Prostate gland (tissue), 2 donors: ENCODE measurements around the gene ABLIM3. TPM values are rescaled to one million over a fixed set of nuclear protein-coding genes. Genes with fewer than 3 reads are reported as not detected.

Source experiments
- DNase-seq: peaks from one replicate; pipeline ENCODE4 v3.0.0-alpha.2; 2019; ENCODE audit warnings: low spot score
- H3K27ac ChIP-seq, 2 donors: fragments of 200-600 bp; sonication (generic); 2 replicates each; pipeline ENCODE4 v1.5.1; 2017 to 2019
- H3K27me3 ChIP-seq: fragments of 200-600 bp; sonication (generic); replicated peaks from 2 replicates; pipeline ENCODE4 v1.5.1; 2019; ENCODE audit not compliant: insufficient read depth
- H3K36me3 ChIP-seq, 2 donors: fragments of 200-600 bp; sonication (generic); 1 replicate in 1 of 2; 2 replicates in 1 of 2; pipeline versions ENCODE4 v1.5.1 to v1.8.1; 2017 to 2019
- H3K4me1 ChIP-seq: fragments of 200-600 bp; sonication (generic); replicated peaks from 2 replicates; pipeline ENCODE4 v1.5.1; 2019
- H3K4me3 ChIP-seq, 2 donors: fragments of 200-600 bp; sonication (generic); 2 replicates each; pipeline ENCODE4 v1.5.1; 2017 to 2019
- H3K9me3 ChIP-seq: fragments of 200-600 bp; sonication (generic); 2 replicates; pipeline ENCODE4 v1.5.1; 2017
- CTCF ChIP-seq, 4 experiments: fragments of 200-600 bp in 2 of 4; fragments of 450-650 bp in 2 of 4; sonication (generic) in 2 of 4; IDR thresholded peaks; 1 replicate in 3 of 4; 2 replicates in 1 of 4; pipeline ENCODE4 v1.5.1; 2016 to 2019; ENCODE audit warnings: antibody characterized with exemption in 4 of 4, mild to moderate bottlenecking in 2 of 4, moderate library complexity in 2 of 4
- POLR2A ChIP-seq: fragments of 450-650 bp; IDR thresholded peaks from one replicate; pipeline ENCODE4 v1.6.1; 2016; ENCODE audit warnings: antibody characterized with exemption, mild to moderate bottlenecking
- POLR2AphosphoS5 ChIP-seq: sonication (generic); formaldehyde crosslinking; IDR thresholded peaks from one replicate; pipeline ENCODE4 v1.6.1; 2017; ENCODE audit warnings: antibody characterized with exemption
- WGBS: methylation state at CpG from one replicate; pipeline ENCODE4 v1.1.5; 2018; 5-methylcytosine and 5-hydroxymethylcytosine counted together
- intact Hi-C: fragments of 100-400 bp; cut with DNase I; formaldehyde crosslinking; loops from one replicate; pipeline ENCODE4 v1.14.2; 2022
- total RNA-seq, 2 donors: library from RNA; depleted of rRNA; stranded (reverse); fragments of >200 nt; gene quantifications; one replicate each; pipeline ENCODE4 v1.1.0, GENCODE V29; 2016

Gene ABLIM3
- total RNA-seq, 2 donors from 2014 or later, result 9.0 to 11.7 TPM

GRCh38 chr5:149273950-149274349 is 132.7 kb downstream of the ABLIM3 start:
- no peaks in the 10 kb centered on the region for H3K27me3 ChIP-seq
- H3K4me3 ChIP-seq, result no peak overlapping the region
- H3K4me1 ChIP-seq, result no peaks in the 10 kb centered on the region
- intact Hi-C loops, result no loop called here
- no peak overlapping the region for H3K27ac ChIP-seq
- TF ChIP-seq POLR2A (no peak), CTCF (IDR thresholded peaks at IDR 0.05) (no peak), POLR2AphosphoS5 (no peak)
- H3K9me3 ChIP-seq, result no peaks in the 10 kb centered on the region
- no peak for DNase-seq
- H3K36me3 ChIP-seq, result no peaks in the 10 kb centered on the region
- WGBS, result 55% methylated on average over 3 of the region's 3 CpGs

GRCh38 chr5:149274939-149275338 is 133.6 kb downstream of the ABLIM3 start:
- 87% methylated on average over 1 of the region's 1 CpG for WGBS
- no peaks in the 10 kb centered on the region for H3K4me1 ChIP-seq
- intact Hi-C loops, result no loop called here

GRCh38 chr5:149277801-149278200 is 136.5 kb downstream of the ABLIM3 start:
- Histone ChIP-seq H3K4me1 (no peaks in the 10 kb centered on the region), H3K36me3 (no peaks in the 10 kb centered on the region), H3K9me3 (no peaks in the 10 kb centered on the region), H3K4me3 (no peak overlapping the region), H3K27ac (peak overlapping the region; percentile 22 to 38), H3K27me3 (no peaks in the 10 kb centered on the region)
- 26% methylated on average over 4 of the region's 4 CpGs for WGBS
- no peak for DNase-seq
- intact Hi-C loops, result no loop called here
- TF ChIP-seq POLR2AphosphoS5, result peak; percentile 36
- TF ChIP-seq POLR2A, result no peak

More at GRCh38 chr5:149274939-149275338, 133.6 kb downstream of the ABLIM3 start:
- DNase-seq, result no peak
- TF ChIP-seq POLR2AphosphoS5 (no peak), CTCF (IDR thresholded peaks at IDR 0.05) (no peak), POLR2A (no peak)
- no peaks in the 10 kb centered on the region for H3K36me3 ChIP-seq
- no peaks in the 10 kb centered on the region for H3K27me3 ChIP-seq
- H3K27ac ChIP-seq, result no peak overlapping the region
- H3K9me3 ChIP-seq, result no peaks in the 10 kb centered on the region
- H3K4me3 ChIP-seq, result no peak overlapping the region

GRCh38 chr5:149278451-149279210 is 137.3 kb downstream of the ABLIM3 start:
- WGBS, result 93% methylated on average over 5 of the region's 5 CpGs
- Histone ChIP-seq H3K36me3 (no peaks in the 10 kb centered on the region), H3K27me3 (no peaks in the 10 kb centered on the region), H3K4me3 (no peak overlapping the region), H3K27ac (peak overlapping the region; percentile 22 to 38), H3K4me1 (no peaks in the 10 kb centered on the region), H3K9me3 (no peaks in the 10 kb centered on the region)
- TF ChIP-seq POLR2A (no peak), CTCF (IDR thresholded peaks at IDR 0.05) (no peak), POLR2AphosphoS5 (no peak)
- DNase-seq, result no peak
- intact Hi-C loops, result no loop called here

- H3K4me1 ChIP-seq, result no peaks in the 10 kb centered on the region
- DNase-seq, result no peak
- no peak overlapping the region for H3K4me3 ChIP-seq
- no peak overlapping the region for H3K27ac ChIP-seq
- no peaks in the 10 kb centered on the region for H3K9me3 ChIP-seq
- 88% methylated on average over 1 of the region's 1 CpG for WGBS
- no peak for TF ChIP-seq CTCF (IDR thresholded peaks at IDR 0.05)
- no peaks in the 10 kb centered on the region for H3K36me3 ChIP-seq
- no peaks in the 10 kb centered on the region for H3K27me3 ChIP-seq
- intact Hi-C loops, result no loop called here
Observed at GRCh38 chr5:149279661-149280060, 138.4 kb downstream of the ABLIM3 start.
